Measurements from ENCODE around the gene ZBED4.

Gene ZBED4

GRCh38 chr22:49866134-49866533, 12.5 kb downstream of the ZBED4 start:
- Histone ChIP-seq H3K9me3 (ENCODE audit: insufficient read depth, low read length) (no peaks in the 10 kb centered on the region), H3K27ac (ENCODE audit: low read depth, low read length) (peak overlapping the region; percentile 43), H3K9ac (ENCODE audit: low read length) (no peak overlapping the region), H3F3A (ENCODE audit: insufficient read depth) (peaks cover 10% of the 10 kb centered on the region; the same call in 1 of the 2 replicates), H3K4me2 (ENCODE audit: low read depth, low read length, poor library complexity, severe bottlenecking) (peak overlapping the region; percentile 36), H3K27me3 (ENCODE audit: low read length) (no peaks in the 10 kb centered on the region), H2AFZ (ENCODE audit: low read depth, low read length, severe bottlenecking) (no peak overlapping the region), H4K20me1 (ENCODE audit: low read depth, low read length) (no peaks in the 10 kb centered on the region), H3K36me3 (ENCODE audit: low read length) (peaks cover 11% of the 10 kb centered on the region; the same call in 1 of the 2 replicates), H3K9me2 (replicated peaks; ENCODE audit: insufficient read depth, low read length) (no peaks in the 10 kb centered on the region), H3K79me2 (ENCODE audit: insufficient read depth, low read length) (peaks cover 99% of the 10 kb centered on the region), H3K4me3 (ENCODE audit: insufficient read depth, low read length, poor library complexity, severe bottlenecking) (no peak overlapping the region)
- TF ChIP-seq CTCF (IDR thresholded peaks at IDR 0.05; ENCODE audit: insufficient read depth, low read length, poor library complexity, severe bottlenecking) (no peak), EZH2phosphoT487 (conservative IDR thresholded peaks at IDR 0.05; ENCODE audit: low read length) (no peak)

DNA sequence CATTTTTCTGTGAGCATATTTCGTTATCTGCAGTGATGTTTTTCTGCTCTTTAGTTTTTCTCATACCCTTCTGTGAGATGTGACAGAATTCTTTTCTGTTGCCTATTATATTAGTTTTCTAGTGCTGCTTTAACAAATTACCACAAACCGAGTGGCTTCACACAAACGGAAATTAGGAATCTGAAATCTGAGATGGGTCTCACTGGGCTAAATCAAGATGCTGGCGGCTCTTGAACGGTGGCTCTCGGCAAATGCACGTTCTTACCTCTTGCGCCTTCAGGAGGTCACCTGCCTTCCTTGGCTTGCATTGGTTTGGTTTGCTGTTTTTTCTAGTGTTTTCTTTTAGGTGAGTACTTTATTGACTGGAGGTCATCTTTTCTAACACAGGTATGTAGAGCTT, 13.0 kb downstream of the ZBED4 start:
- H2AFZ ChIP-seq (ENCODE audit: low read depth, low read length, severe bottlenecking) = no peak overlapping the region
- TF ChIP-seq CTCF (IDR thresholded peaks at IDR 0.05; ENCODE audit: insufficient read depth, low read length, poor library complexity, severe bottlenecking) (no peak), EZH2phosphoT487 (conservative IDR thresholded peaks at IDR 0.05; ENCODE audit: low read length) (no peak)
- no peaks in the 10 kb centered on the region for H3K9me3 ChIP-seq (ENCODE audit: insufficient read depth, low read length)
- H3K9ac ChIP-seq (ENCODE audit: low read length) = no peak overlapping the region
- H3K36me3 ChIP-seq (ENCODE audit: low read length) = peaks cover 11% of the 10 kb centered on the region; the same call in 1 of the 2 replicates
- H3F3A ChIP-seq (ENCODE audit: insufficient read depth) = peaks cover 10% of the 10 kb centered on the region; the same call in 1 of the 2 replicates
- no peak overlapping the region for H3K4me3 ChIP-seq (ENCODE audit: insufficient read depth, low read length, poor library complexity, severe bottlenecking)
- H3K9me2 ChIP-seq (replicated peaks; ENCODE audit: insufficient read depth, low read length) = no peaks in the 10 kb centered on the region
- peak overlapping the region; percentile 43 for H3K27ac ChIP-seq (ENCODE audit: low read depth, low read length)
- peak overlapping the region; percentile 36 for H3K4me2 ChIP-seq (ENCODE audit: low read depth, low read length, poor library complexity, severe bottlenecking)
- no peaks in the 10 kb centered on the region for H4K20me1 ChIP-seq (ENCODE audit: low read depth, low read length)
- H3K27me3 ChIP-seq (ENCODE audit: low read length) = no peaks in the 10 kb centered on the region
- peaks cover 98% of the 10 kb centered on the region for H3K79me2 ChIP-seq (ENCODE audit: insufficient read depth, low read length)

DNA sequence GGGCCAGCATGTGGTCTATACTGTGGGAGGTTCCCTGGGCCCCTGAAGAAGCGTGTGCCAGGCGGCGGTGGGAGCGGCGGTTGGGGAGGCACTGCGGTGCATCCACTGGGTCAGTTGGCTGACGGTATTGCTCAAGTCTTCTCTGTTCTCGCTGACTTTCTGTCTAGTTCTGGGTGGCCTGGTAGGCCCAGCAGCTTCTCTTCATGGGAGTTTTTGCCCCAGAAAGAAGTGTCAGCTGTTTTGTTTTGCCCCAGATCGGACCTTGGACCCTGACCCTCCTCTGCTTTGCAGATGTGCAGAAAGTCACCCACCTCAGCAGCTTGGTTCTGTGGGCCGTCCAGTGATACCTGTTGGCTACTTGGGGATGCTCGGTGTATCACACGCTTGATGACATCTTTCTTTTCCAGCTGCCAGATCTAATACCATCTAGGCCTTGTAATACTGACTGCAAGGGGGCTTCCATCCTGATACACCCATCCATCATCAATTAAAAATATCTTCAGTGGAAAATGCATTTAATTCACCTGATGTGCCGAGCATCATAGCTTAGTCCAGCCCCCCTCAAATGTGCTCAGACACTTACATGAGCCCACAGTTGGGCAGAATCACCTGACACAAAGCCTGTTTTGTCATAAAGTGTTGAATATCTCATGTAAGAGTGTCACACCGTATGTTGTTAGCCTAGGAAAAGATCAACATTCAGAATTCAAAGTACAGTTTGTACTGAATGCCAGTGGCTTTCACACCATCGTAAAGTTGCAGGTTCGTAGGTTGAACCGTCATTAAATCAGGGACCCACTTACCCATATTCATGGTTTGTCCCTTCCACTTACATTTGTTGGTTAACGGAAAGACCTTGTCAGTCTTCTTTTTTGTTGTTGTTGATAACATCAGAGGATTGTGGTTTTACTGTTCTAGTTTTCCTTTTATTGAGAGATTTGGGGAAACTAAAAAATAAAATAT, 13.9 kb downstream of the ZBED4 start:
- no peak overlapping the region for H3K4me2 ChIP-seq (ENCODE audit: low read depth, low read length, poor library complexity, severe bottlenecking)

More for the DNA sequence above, 13.9 kb downstream of the ZBED4 start:
- TF ChIP-seq EZH2phosphoT487 (conservative IDR thresholded peaks at IDR 0.05; ENCODE audit: low read length) (no peak), CTCF (IDR thresholded peaks at IDR 0.05; ENCODE audit: insufficient read depth, low read length, poor library complexity, severe bottlenecking) (no peak)
- Histone ChIP-seq H3K27me3 (ENCODE audit: low read length) (no peaks in the 10 kb centered on the region), H3F3A (ENCODE audit: insufficient read depth) (peaks cover 10% of the 10 kb centered on the region; the same call in 1 of the 2 replicates), H3K9me3 (ENCODE audit: insufficient read depth, low read length) (no peaks in the 10 kb centered on the region), H3K4me3 (ENCODE audit: insufficient read depth, low read length, poor library complexity, severe bottlenecking) (no peak overlapping the region), H3K9me2 (replicated peaks; ENCODE audit: insufficient read depth, low read length) (no peaks in the 10 kb centered on the region), H3K79me2 (ENCODE audit: insufficient read depth, low read length) (peaks cover 97% of the 10 kb centered on the region), H3K9ac (ENCODE audit: low read length) (no peak overlapping the region), H4K20me1 (ENCODE audit: low read depth, low read length) (no peaks in the 10 kb centered on the region), H3K36me3 (ENCODE audit: low read length) (peaks cover 11% of the 10 kb centered on the region; the same call in 1 of the 2 replicates), H3K27ac (ENCODE audit: low read depth, low read length) (no peak overlapping the region), H2AFZ (ENCODE audit: low read depth, low read length, severe bottlenecking) (no peak overlapping the region)
